CD4-positive, alpha-beta T cell (primary cell): ENCODE data around the gene LTC4S. TPM values are rescaled to one million over a fixed set of nuclear protein-coding genes. Genes with fewer than 3 reads are reported as not detected.
A peak's percentile ranks its signal among the peaks of the same experiment; 100 is the strongest.

Experiments used
- ATAC-seq: fragments of 200-7000 bp; cut with Tn5 transposase; one replicate; pipeline ENCODE4 v1.10.0; 2022; ENCODE audit warnings: mild to moderate bottlenecking; ENCODE audit not compliant: poor library complexity
- CTCF ChIA-PET: fragments of 350-600 bp; sonication (Branson Sonifier 250); formaldehyde crosslinking; loops from one replicate; lab custom pipeline; 2021; ENCODE audit warnings: antibody characterized with exemption, inconsistent platforms; lab: Charles Lee
- POLR2A ChIA-PET: fragments of 350-600 bp; sonication (Branson Sonifier 250); formaldehyde crosslinking; loops from one replicate; lab custom pipeline; 2021; ENCODE audit warnings: antibody characterized with exemption, inconsistent platforms; lab: Charles Lee
- DNase-seq, 14 experiments: peaks; one replicate each; pipeline ENCODE4 v3.0.0-alpha.2; 2013 to 2020; ENCODE audit warnings: mixed read lengths in 2 of 14
- H3K27ac ChIP-seq, 2 donors: one replicate each; pipeline versions ENCODE4 v1.5.1 to v1.7.0; 2013; ENCODE audit warnings: low read length in 2 of 2, low read depth in 1 of 2, mild to moderate bottlenecking in 1 of 2
- H3K27me3 ChIP-seq, 2 experiments: 1 replicate in 1 of 2; 2 replicates in 1 of 2; pipeline versions ENCODE4 v1.6.1 to v1.7.0; 2013; ENCODE audit warnings: low read length in 2 of 2, control low read depth in 1 of 2, mild to moderate bottlenecking in 1 of 2, moderate library complexity in 1 of 2; ENCODE audit not compliant: insufficient read depth in 2 of 2, control insufficient read depth in 1 of 2
- H3K36me3 ChIP-seq: one replicate; pipeline ENCODE4 v1.6.1; 2013; ENCODE audit warnings: low read length, control low read depth; ENCODE audit not compliant: insufficient read depth
- H3K4me1 ChIP-seq: one replicate; pipeline ENCODE4 v1.6.1; 2013; ENCODE audit warnings: low read length, control low read depth; ENCODE audit not compliant: insufficient read depth
- H3K4me3 ChIP-seq: one replicate; pipeline ENCODE4 v1.5.1; 2013; ENCODE audit warnings: mild to moderate bottlenecking, low read length, moderate library complexity
- H3K9me3 ChIP-seq, 2 experiments: 1 replicate in 1 of 2; 2 replicates in 1 of 2; pipeline versions ENCODE4 v1.6.1 to v1.7.0; 2013; ENCODE audit warnings: low read length in 2 of 2, mild to moderate bottlenecking in 2 of 2, control low read depth in 1 of 2, moderate library complexity in 1 of 2; ENCODE audit not compliant: control insufficient read depth in 1 of 2, insufficient read depth in 1 of 2
- H3K27ac Mint-ChIP-seq: one replicate; pipeline ENCODE4 v1.8.0; 2020; ENCODE audit warnings: mixed read lengths
- H3K27me3 Mint-ChIP-seq: one replicate; pipeline ENCODE4 v1.8.0; 2021; ENCODE audit warnings: mixed read lengths
- H3K36me3 Mint-ChIP-seq: one replicate; pipeline ENCODE4 v1.8.0; 2021; ENCODE audit warnings: low read depth, mixed read lengths
- H3K4me1 Mint-ChIP-seq: one replicate; pipeline ENCODE4 v1.8.0; 2021; ENCODE audit warnings: low read depth, mixed read lengths
- H3K4me3 Mint-ChIP-seq: one replicate; pipeline ENCODE4 v1.8.0; 2020; ENCODE audit warnings: mild to moderate bottlenecking, mixed read lengths
- H3K9me3 Mint-ChIP-seq: one replicate; pipeline ENCODE4 v1.8.0; 2020; ENCODE audit warnings: mixed read lengths
- CTCF ChIP-seq: fragments of 200-600 bp; IDR thresholded peaks from one replicate; pipeline ENCODE4 v1.8.0; 2022; ENCODE audit warnings: antibody characterized with exemption, mild to moderate bottlenecking
- intact Hi-C, 2 experiments: fragments of 100-400 bp; cut with DNase I in 1 of 2; cut with micrococcal nuclease in 1 of 2; formaldehyde crosslinking; loops; one replicate each; pipeline versions ENCODE4 v1.15.1 to v1.9.0; 2023 to 2025; cut with DNase I, micrococcal nuclease
- total RNA-seq, 174 experiments: library from RNA in 2 of 174; stranded (reverse) in 2 of 174; gene quantifications; one replicate each; pipeline ENCODE4 v1.2.3 and lab custom pipeline; 2021 to 2026

LTC4S gene
- total RNA-seq, 2 experiments from 2014 or later: 3.6 to 4.2 TPM

- Histone ChIP-seq H3K9me3 (no peaks in the 10 kb centered on the region), H3K4me1 (peaks cover 50% of the 10 kb centered on the region), H3K4me3 (no peak overlapping the region), H3K36me3 (peaks cover 38% of the 10 kb centered on the region), H3K27ac (no peak overlapping the region), H3K27me3 (no peaks in the 10 kb centered on the region)
- no peaks in the 10 kb centered on the region for H3K9me3 Mint-ChIP-seq
- intact Hi-C loops: no loop called here
- TF ChIP-seq CTCF: no peak
- peaks cover 65% of the 10 kb centered on the region for H3K4me1 Mint-ChIP-seq
- peaks cover 46% of the 10 kb centered on the region for H3K36me3 Mint-ChIP-seq
- no peak for ATAC-seq
- ChIA-PET CTCF (interaction anchor here (2.4 to 2.9 kb wide), 2 partner anchors 32 to 38 kb away, joined by 15 to 22 read pairs; no protein-coding TSS in a partner anchor), POLR2A (no interaction called here)
- DNase-seq: no peak
- H3K4me3 Mint-ChIP-seq: no peak overlapping the region
- H3K27ac Mint-ChIP-seq: no peak overlapping the region
- H3K27me3 Mint-ChIP-seq: no peaks in the 10 kb centered on the region
These were observed 29.7 kb upstream of the LTC4S start for GRCh38 chr5:179764056-179764455.

GRCh38 chr5:179765400-179765799, 28.4 kb upstream of the LTC4S start:
- peaks cover 51% of the 10 kb centered on the region for H3K4me1 Mint-ChIP-seq
- no peak overlapping the region for H3K4me3 Mint-ChIP-seq
- H3K27ac Mint-ChIP-seq: no peak overlapping the region
- ChIA-PET CTCF (no interaction called here), POLR2A (no interaction called here)
- ATAC-seq (no peak), DNase-seq (peak in 2 of 14 experiments; percentile 35 to 38)
- no peaks in the 10 kb centered on the region for H3K9me3 ChIP-seq
- TF ChIP-seq CTCF: no peak
- no peak overlapping the region for H3K27ac ChIP-seq
- no peak overlapping the region for H3K4me3 ChIP-seq
- H3K9me3 Mint-ChIP-seq: no peaks in the 10 kb centered on the region
- no peaks in the 10 kb centered on the region for H3K27me3 Mint-ChIP-seq
- peaks cover 36% of the 10 kb centered on the region for H3K4me1 ChIP-seq
- no peaks in the 10 kb centered on the region for H3K27me3 ChIP-seq
- H3K36me3 ChIP-seq: peaks cover 48% of the 10 kb centered on the region
- intact Hi-C loops: no loop called here
- peaks cover 59% of the 10 kb centered on the region for H3K36me3 Mint-ChIP-seq

- no peak overlapping the region for H3K27ac ChIP-seq
- no peaks in the 10 kb centered on the region for H3K9me3 ChIP-seq
- no peaks in the 10 kb centered on the region for H3K27me3 Mint-ChIP-seq
- H3K9me3 Mint-ChIP-seq: no peaks in the 10 kb centered on the region
- DNase-seq (peak in 1 of 14 experiments; percentile 25), ATAC-seq (no peak)
- H3K36me3 ChIP-seq: peaks cover 55% of the 10 kb centered on the region
- no peak for TF ChIP-seq CTCF
- H3K4me3 Mint-ChIP-seq: no peak overlapping the region
- no peak overlapping the region for H3K27ac Mint-ChIP-seq
- intact Hi-C loops: no loop called here
- H3K4me3 ChIP-seq: no peak overlapping the region
- POLR2A ChIA-PET: interaction anchor here (0.9 to 1.4 kb wide), 2 partner anchors 28 to 30 kb away, joined by 3 read pairs; partner anchors contain the start of gene LTC4S
- peaks cover 48% of the 10 kb centered on the region for H3K4me1 Mint-ChIP-seq
- no peaks in the 10 kb centered on the region for H3K27me3 ChIP-seq
- H3K36me3 Mint-ChIP-seq: peaks cover 67% of the 10 kb centered on the region
- peaks cover 33% of the 10 kb centered on the region for H3K4me1 ChIP-seq
- CTCF ChIA-PET: interaction anchor here (0.9 kb wide), 1 partner anchor 144 kb away, joined by 5 read pairs; no protein-coding TSS in a partner anchor
These were observed 27.6 kb upstream of the LTC4S start for GRCh38 chr5:179766021-179766725.
